Measurements from ENCODE around the gene SNCB.

DNA sequence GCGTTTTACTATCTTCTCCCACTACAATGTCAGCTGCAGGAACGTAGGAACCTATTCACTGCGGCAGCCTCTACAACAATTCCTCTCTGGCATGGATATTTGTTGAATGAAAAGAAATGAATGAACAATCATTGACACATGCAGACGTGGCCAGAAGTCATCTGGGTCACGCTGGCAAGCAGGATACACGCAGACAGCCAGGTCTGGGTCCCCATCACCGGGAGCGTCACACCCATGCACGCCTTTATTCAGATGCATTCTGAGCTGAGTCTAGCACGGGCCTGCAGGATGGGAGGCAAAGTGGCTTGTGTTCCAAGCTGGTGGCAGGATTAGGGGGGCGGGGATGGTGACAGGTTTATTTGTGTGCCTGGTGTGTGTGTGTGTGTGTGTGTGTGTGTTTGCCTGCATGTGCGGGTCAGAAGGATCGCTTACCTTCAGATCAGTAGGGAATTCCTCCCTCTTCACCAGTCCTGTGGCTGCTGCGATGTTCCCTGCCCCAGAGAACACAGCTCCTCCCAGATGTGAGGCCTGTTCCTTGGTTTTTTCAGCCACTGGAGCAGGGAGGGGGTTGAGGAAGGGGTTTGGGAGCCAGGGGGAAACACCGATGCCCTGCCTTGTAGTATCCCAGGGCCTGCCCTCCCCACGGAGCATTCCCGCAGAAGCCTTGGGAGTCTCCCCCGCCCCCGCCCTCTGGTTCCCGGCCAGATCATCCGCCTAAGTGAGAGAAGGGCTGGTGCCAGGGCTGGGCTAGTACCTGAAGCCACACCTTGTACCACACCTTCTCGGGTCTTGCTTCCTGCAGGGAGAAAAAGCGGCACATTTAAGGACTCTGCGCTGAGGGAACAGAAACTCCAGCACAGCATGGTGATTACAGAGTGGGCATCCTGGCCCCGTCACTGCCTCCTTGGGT lies 4.1 kb downstream of the SNCB start:
- TF ChIP-seq CBX3 (IDR thresholded peaks at IDR 0.05; ENCODE audit: low read depth) (no peak), SRF (IDR thresholded peaks at IDR 0.05; ENCODE audit: low read depth) (no peak), TCF7L2 (IDR thresholded peaks at IDR 0.05; ENCODE audit: borderline replicate concordance, extremely low read depth, insufficient read depth, insufficient read length) (no peak), EZH2 (IDR thresholded peaks at IDR 0.05) (no peak), POLR2A (IDR thresholded peaks at IDR 0.05; ENCODE audit: borderline replicate concordance, extremely low read depth, insufficient read depth, insufficient read length) (no peak), REST (IDR thresholded peaks at IDR 0.05; ENCODE audit: low read depth) (no peak), FOSL1 (IDR thresholded peaks at IDR 0.05; ENCODE audit: low read depth) (no peak), POLR2AphosphoS5 (IDR thresholded peaks at IDR 0.05; ENCODE audit: low read depth, low read length) (no peak), JUND (IDR thresholded peaks at IDR 0.05) (no peak), EGR1 (IDR thresholded peaks at IDR 0.05; ENCODE audit: low read depth) (no peak), ZFX (IDR thresholded peaks at IDR 0.05) (no peak)
- TF ChIP-seq, protein P1, sequence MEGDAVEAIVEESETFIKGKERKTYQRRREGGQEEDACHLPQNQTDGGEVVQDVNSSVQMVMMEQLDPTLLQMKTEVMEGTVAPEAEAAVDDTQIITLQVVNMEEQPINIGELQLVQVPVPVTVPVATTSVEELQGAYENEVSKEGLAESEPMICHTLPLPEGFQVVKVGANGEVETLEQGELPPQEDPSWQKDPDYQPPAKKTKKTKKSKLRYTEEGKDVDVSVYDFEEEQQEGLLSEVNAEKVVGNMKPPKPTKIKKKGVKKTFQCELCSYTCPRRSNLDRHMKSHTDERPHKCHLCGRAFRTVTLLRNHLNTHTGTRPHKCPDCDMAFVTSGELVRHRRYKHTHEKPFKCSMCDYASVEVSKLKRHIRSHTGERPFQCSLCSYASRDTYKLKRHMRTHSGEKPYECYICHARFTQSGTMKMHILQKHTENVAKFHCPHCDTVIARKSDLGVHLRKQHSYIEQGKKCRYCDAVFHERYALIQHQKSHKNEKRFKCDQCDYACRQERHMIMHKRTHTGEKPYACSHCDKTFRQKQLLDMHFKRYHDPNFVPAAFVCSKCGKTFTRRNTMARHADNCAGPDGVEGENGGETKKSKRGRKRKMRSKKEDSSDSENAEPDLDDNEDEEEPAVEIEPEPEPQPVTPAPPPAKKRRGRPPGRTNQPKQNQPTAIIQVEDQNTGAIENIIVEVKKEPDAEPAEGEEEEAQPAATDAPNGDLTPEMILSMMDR (IDR thresholded peaks at IDR 0.05 in 2 of 3, conservative IDR thresholded peaks at IDR 0.05 in 1 of 3; ENCODE audit: borderline replicate concordance in 1 of 3, insufficient read depth in 1 of 3, low read depth in 2 of 3, low read length in 2 of 3) = no peak
- TF ChIP-seq, protein P2, sequence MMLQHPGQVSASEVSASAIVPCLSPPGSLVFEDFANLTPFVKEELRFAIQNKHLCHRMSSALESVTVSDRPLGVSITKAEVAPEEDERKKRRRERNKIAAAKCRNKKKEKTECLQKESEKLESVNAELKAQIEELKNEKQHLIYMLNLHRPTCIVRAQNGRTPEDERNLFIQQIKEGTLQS (IDR thresholded peaks at IDR 0.05) = no peak
- TF ChIP-seq, protein P3, sequence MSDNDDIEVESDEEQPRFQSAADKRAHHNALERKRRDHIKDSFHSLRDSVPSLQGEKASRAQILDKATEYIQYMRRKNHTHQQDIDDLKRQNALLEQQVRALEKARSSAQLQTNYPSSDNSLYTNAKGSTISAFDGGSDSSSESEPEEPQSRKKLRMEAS (IDR thresholded peaks at IDR 0.05) = no peak

Measured in HCT116 (cell line).